ENCODE measurements around the gene SORCS2.
A peak's percentile ranks its signal among the peaks of the same experiment; 100 is the strongest.

SORCS2 gene

GRCh38 chr4:7411896-7412553, 219.7 kb downstream of the SORCS2 start:
- Histone ChIP-seq H3K27ac (ENCODE audit: low read depth, low read length) (no peak overlapping the region), H3K4me3 (ENCODE audit: low read depth, low read length) (no peak overlapping the region), H3K27me3 (ENCODE audit: control insufficient read depth, insufficient read depth, low read length) (peaks cover 61% of the 10 kb centered on the region), H3K9me3 (ENCODE audit: control insufficient read depth, insufficient read depth, low read depth, low read length) (no peaks in the 10 kb centered on the region), H3K4me1 (ENCODE audit: control insufficient read depth, insufficient read depth, low read length) (peaks cover 16% of the 10 kb centered on the region), H3K36me3 (ENCODE audit: control insufficient read depth, insufficient read depth, low read length) (no peaks in the 10 kb centered on the region), H3K9ac (ENCODE audit: low read length) (no peak overlapping the region)

GRCh38 chr4:7412554-7412912, 220.2 kb downstream of the SORCS2 start:
- Histone ChIP-seq H3K4me1 (ENCODE audit: control insufficient read depth, insufficient read depth, low read length) (peaks cover 16% of the 10 kb centered on the region), H3K27ac (ENCODE audit: low read depth, low read length) (no peak overlapping the region), H3K36me3 (ENCODE audit: control insufficient read depth, insufficient read depth, low read length) (no peaks in the 10 kb centered on the region), H3K27me3 (ENCODE audit: control insufficient read depth, insufficient read depth, low read length) (peaks cover 64% of the 10 kb centered on the region), H3K9me3 (ENCODE audit: control insufficient read depth, insufficient read depth, low read depth, low read length) (no peaks in the 10 kb centered on the region), H3K4me3 (ENCODE audit: low read depth, low read length) (no peak overlapping the region), H3K9ac (ENCODE audit: low read length) (no peak overlapping the region)

DNA sequence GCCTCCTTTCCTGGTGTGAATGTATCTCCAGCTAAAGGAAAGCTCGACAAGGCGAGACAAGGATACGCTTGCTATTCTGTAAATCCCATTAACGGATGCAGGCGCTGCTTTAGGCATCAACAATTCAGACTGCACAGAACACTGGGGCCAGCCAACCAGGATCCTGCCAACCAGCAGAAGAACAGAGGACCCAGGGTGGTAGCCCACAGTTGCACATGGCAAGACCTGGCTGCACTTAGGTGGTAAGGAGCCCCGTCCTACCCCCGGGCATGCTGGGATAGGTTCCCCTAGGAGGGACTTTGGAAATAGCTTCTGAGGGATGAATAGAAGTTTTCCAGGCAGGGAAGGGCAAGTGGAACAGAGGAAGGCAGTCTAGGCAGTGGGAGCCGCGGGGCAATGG, 221.7 kb downstream of the SORCS2 start:
- peaks cover 71% of the 10 kb centered on the region for H3K27me3 ChIP-seq (ENCODE audit: control insufficient read depth, insufficient read depth, low read length)
- H3K9me3 ChIP-seq (ENCODE audit: control insufficient read depth, insufficient read depth, low read depth, low read length) = peaks cover 8% of the 10 kb centered on the region
- peaks cover 16% of the 10 kb centered on the region for H3K4me1 ChIP-seq (ENCODE audit: control insufficient read depth, insufficient read depth, low read length)
- H3K27ac ChIP-seq (ENCODE audit: low read depth, low read length) = no peak overlapping the region
- no peaks in the 10 kb centered on the region for H3K36me3 ChIP-seq (ENCODE audit: control insufficient read depth, insufficient read depth, low read length)
- H3K4me3 ChIP-seq (ENCODE audit: low read depth, low read length) = no peak overlapping the region
- no peak overlapping the region for H3K9ac ChIP-seq (ENCODE audit: low read length)

DNA sequence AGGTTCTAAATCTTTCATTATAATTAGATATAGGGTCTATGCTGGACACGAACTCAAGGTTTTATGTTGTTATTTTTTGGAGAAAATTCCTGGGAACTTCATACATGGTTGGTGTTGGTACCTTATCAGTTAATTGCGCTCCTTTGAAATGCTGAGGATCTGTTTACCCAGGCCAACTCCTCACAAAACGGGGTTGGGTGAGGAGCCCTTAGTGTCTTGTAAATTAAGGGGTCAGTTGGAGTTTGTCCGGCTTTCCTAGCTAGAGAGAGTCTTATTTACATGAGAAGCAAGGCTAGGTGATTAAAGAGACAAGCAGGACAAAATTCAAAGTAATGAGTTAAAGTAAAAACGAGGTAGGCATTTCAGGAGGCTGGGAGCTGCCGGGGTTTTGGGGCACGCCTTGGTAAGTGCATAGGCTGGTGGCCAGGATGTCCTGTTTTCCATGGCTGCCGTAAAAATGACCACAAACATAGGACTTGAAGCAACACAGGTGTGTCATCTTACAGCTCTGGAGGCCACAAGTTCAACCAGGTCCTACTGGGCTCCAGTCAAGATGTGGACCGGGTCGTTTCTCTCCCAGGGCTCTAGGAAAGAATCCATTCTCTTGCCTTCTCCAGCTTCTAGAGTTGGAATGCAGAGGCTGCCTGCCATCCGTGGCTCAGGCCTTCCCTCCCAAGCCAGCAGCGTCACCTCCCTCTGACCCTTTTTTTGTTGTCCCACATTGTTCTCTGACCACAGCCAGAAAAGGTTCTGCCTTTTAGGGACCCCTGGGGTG, 222.6 kb downstream of the SORCS2 start:
- H3K27ac ChIP-seq (ENCODE audit: low read depth, low read length) = no peak overlapping the region
- H3K36me3 ChIP-seq (ENCODE audit: control insufficient read depth, insufficient read depth, low read length) = no peaks in the 10 kb centered on the region
- H3K27me3 ChIP-seq (ENCODE audit: control insufficient read depth, insufficient read depth, low read length) = peaks cover 69% of the 10 kb centered on the region
- peak overlapping the region; percentile 19; the same call in 1 of the 2 replicates for H3K4me3 ChIP-seq (ENCODE audit: low read depth, low read length)
- no peak overlapping the region for H3K9ac ChIP-seq (ENCODE audit: low read length)
- peaks cover 8% of the 10 kb centered on the region for H3K9me3 ChIP-seq (ENCODE audit: control insufficient read depth, insufficient read depth, low read depth, low read length)
- H3K4me1 ChIP-seq (ENCODE audit: control insufficient read depth, insufficient read depth, low read length) = peaks cover 16% of the 10 kb centered on the region

DNA sequence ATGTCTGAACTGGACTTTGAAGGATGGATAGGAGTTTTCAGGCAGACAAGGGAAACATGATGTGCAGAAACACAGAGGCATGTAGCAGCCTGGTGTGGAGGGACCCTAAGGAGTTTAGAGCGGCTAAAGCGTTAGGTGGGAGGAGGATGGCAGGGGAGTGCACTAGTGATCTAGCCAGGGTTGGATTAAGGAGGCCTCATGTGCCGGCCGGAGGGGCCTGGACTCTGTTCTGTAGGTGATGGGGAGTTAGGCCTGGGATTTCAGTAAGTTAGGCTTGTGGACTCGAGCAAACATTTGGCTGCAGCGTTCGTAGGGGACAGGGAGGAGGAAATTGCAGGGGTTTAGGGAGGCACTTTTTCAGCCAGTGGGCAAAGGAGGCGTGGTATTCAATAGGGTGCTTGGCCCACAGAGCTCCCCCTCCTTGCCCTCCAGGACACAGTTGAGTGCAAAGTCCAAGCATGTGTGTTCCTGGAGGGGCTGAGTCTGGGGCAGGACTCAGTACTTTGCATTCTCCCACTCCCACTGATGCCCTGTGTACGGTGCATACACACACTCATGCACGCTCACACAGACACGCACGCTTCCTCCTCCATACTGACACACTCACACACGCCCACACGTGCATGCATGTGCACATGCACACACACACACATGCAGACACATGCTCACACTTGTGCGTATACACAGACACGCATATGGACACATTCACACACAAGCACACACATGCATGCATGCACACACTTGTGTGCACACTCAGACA, 223.8 kb downstream of the SORCS2 start:
- Histone ChIP-seq H3K27me3 (ENCODE audit: control insufficient read depth, insufficient read depth, low read length) (peaks cover 63% of the 10 kb centered on the region), H3K36me3 (ENCODE audit: control insufficient read depth, insufficient read depth, low read length) (no peaks in the 10 kb centered on the region), H3K27ac (ENCODE audit: low read depth, low read length) (no peak overlapping the region), H3K9me3 (ENCODE audit: control insufficient read depth, insufficient read depth, low read depth, low read length) (peaks cover 8% of the 10 kb centered on the region), H3K4me3 (ENCODE audit: low read depth, low read length) (no peak overlapping the region), H3K4me1 (ENCODE audit: control insufficient read depth, insufficient read depth, low read length) (peaks cover 16% of the 10 kb centered on the region), H3K9ac (ENCODE audit: low read length) (no peak overlapping the region)

- H3K27ac ChIP-seq (ENCODE audit: low read depth, low read length) = no peak overlapping the region
- H3K4me3 ChIP-seq (ENCODE audit: low read depth, low read length) = no peak overlapping the region
- peaks cover 55% of the 10 kb centered on the region for H3K27me3 ChIP-seq (ENCODE audit: control insufficient read depth, insufficient read depth, low read length)
- peaks cover 16% of the 10 kb centered on the region for H3K4me1 ChIP-seq (ENCODE audit: control insufficient read depth, insufficient read depth, low read length)
- H3K9ac ChIP-seq (ENCODE audit: low read length) = no peak overlapping the region
- H3K9me3 ChIP-seq (ENCODE audit: control insufficient read depth, insufficient read depth, low read depth, low read length) = peaks cover 8% of the 10 kb centered on the region
- no peaks in the 10 kb centered on the region for H3K36me3 ChIP-seq (ENCODE audit: control insufficient read depth, insufficient read depth, low read length)
Observed at GRCh38 chr4:7416745-7417432, 224.6 kb downstream of the SORCS2 start.

DNA sequence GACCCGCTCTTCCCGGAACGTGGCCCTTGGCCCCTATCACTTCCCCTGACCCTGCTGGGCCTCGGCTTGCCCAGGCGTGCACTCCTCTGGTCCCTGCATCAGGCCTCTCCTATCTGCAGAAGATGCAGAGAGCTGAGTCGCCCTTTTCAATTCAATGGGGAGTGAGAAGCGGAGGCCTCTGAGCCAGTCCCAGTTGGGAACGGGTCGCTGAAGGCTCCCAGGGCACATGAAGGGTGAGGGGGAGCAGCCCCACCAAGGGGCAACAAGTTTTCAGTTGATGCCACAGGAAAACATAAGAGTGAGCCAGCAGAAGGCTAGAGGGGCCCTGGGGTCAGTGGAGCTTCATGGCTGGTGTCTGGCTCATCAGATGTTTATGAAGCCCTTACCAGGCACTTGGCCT, 225.3 kb downstream of the SORCS2 start:
- H3K4me1 ChIP-seq (ENCODE audit: control insufficient read depth, insufficient read depth, low read length) = peaks cover 16% of the 10 kb centered on the region
- no peak overlapping the region for H3K27ac ChIP-seq (ENCODE audit: low read depth, low read length)
- H3K9me3 ChIP-seq (ENCODE audit: control insufficient read depth, insufficient read depth, low read depth, low read length) = peaks cover 8% of the 10 kb centered on the region
- no peaks in the 10 kb centered on the region for H3K36me3 ChIP-seq (ENCODE audit: control insufficient read depth, insufficient read depth, low read length)
- peaks cover 48% of the 10 kb centered on the region for H3K27me3 ChIP-seq (ENCODE audit: control insufficient read depth, insufficient read depth, low read length)
- H3K4me3 ChIP-seq (ENCODE audit: low read depth, low read length) = no peak overlapping the region
- no peak overlapping the region for H3K9ac ChIP-seq (ENCODE audit: low read length)

- Histone ChIP-seq H3K4me1 (ENCODE audit: control insufficient read depth, insufficient read depth, low read length) (peaks cover 16% of the 10 kb centered on the region), H3K27me3 (ENCODE audit: control insufficient read depth, insufficient read depth, low read length) (peaks cover 41% of the 10 kb centered on the region), H3K4me3 (ENCODE audit: low read depth, low read length) (no peak overlapping the region), H3K27ac (ENCODE audit: low read depth, low read length) (no peak overlapping the region), H3K9me3 (ENCODE audit: control insufficient read depth, insufficient read depth, low read depth, low read length) (peaks cover 8% of the 10 kb centered on the region), H3K9ac (ENCODE audit: low read length) (no peak overlapping the region), H3K36me3 (ENCODE audit: control insufficient read depth, insufficient read depth, low read length) (no peaks in the 10 kb centered on the region)
Observed at GRCh38 chr4:7418131-7418943, 226.0 kb downstream of the SORCS2 start.

DNA sequence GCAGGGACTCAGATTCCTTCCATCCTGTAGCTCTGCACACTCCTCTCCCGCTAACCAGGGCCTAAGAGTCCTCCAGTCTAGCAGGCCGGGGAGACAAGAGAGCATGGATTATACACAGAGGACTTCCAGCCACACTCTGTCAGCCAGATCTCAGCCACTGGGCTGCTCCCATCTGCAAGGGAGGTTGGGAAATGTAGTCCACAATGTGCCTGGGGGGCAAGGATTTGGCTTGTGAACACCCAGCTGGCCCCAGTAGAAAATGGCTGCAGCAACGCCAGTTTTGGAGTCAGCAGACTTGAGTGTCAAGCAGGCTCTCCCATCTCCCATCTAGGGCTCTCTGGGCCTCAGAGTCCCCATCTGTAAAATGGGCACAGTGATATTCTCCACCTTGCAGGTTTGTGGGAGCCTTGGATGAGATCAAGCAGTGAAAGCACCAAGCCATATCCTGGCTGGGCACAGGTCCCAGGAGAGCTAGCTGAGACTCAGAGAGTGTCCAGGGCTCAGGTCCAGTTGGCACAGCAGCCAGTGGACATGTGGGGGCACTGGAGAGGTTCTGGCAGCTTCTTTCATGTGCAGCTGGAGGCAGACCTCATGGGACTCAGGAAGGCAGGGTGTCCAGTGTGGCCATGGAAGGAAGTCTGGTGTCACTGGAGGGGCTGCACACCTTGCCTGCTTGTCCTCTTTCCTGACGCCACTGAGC, 227.8 kb downstream of the SORCS2 start:
- peaks cover 9% of the 10 kb centered on the region for H3K4me1 ChIP-seq (ENCODE audit: control insufficient read depth, insufficient read depth, low read length)
- peaks cover 29% of the 10 kb centered on the region for H3K27me3 ChIP-seq (ENCODE audit: control insufficient read depth, insufficient read depth, low read length)
- H3K9me3 ChIP-seq (ENCODE audit: control insufficient read depth, insufficient read depth, low read depth, low read length) = peaks cover 8% of the 10 kb centered on the region
- no peaks in the 10 kb centered on the region for H3K36me3 ChIP-seq (ENCODE audit: control insufficient read depth, insufficient read depth, low read length)
- no peak overlapping the region for H3K27ac ChIP-seq (ENCODE audit: low read depth, low read length)
- no peak overlapping the region for H3K4me3 ChIP-seq (ENCODE audit: low read depth, low read length)
- no peak overlapping the region for H3K9ac ChIP-seq (ENCODE audit: low read length)

DNA sequence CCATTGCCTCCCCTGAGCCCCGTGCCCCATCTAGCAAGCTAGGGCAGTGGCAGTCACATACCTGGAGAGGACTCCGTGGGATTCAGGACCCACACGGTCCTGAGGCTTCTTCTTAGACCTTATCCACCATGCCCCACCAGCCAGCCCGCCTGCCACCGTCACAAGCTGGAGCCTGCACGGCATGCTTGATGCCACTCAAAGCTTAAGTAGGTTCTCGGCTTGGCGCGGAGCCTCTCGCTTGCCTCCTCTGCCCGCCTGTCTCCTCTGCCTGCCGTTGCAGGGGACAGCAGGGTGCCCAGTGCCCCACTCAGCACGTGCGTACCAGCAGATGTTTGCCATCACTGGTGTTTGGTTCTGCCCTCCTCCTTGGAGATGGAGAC, 228.3 kb downstream of the SORCS2 start:
- H3K36me3 ChIP-seq (ENCODE audit: control insufficient read depth, insufficient read depth, low read length) = no peaks in the 10 kb centered on the region
- H3K27me3 ChIP-seq (ENCODE audit: control insufficient read depth, insufficient read depth, low read length) = peaks cover 24% of the 10 kb centered on the region
- H3K4me1 ChIP-seq (ENCODE audit: control insufficient read depth, insufficient read depth, low read length) = peaks cover 4% of the 10 kb centered on the region; the same call in 1 of the 2 replicates
- H3K27ac ChIP-seq (ENCODE audit: low read depth, low read length) = no peak overlapping the region
- H3K4me3 ChIP-seq (ENCODE audit: low read depth, low read length) = no peak overlapping the region
- no peak overlapping the region for H3K9ac ChIP-seq (ENCODE audit: low read length)
- H3K9me3 ChIP-seq (ENCODE audit: control insufficient read depth, insufficient read depth, low read depth, low read length) = peaks cover 8% of the 10 kb centered on the region
